Hematopoietic multipotent progenitor cell treated with erythropoietin and hydrocortisone succinate and interleukin-3 and kit ligand, for 4 days (in vitro differentiated cells): Measurements from ENCODE around the gene NT5DC1.
A peak's percentile ranks its signal among the peaks of the same experiment; 100 is the strongest.
"Not testable (repeated sequence)": the region's sequence is repeated elsewhere in the genome, so short reads cannot be mapped to it uniquely, and the experiment has no call there.

ENCODE experiments used
- DNase-seq: peaks from one replicate; pipeline ENCODE4 v3.0.0-alpha.2; 2015

NT5DC1 gene

DNA sequence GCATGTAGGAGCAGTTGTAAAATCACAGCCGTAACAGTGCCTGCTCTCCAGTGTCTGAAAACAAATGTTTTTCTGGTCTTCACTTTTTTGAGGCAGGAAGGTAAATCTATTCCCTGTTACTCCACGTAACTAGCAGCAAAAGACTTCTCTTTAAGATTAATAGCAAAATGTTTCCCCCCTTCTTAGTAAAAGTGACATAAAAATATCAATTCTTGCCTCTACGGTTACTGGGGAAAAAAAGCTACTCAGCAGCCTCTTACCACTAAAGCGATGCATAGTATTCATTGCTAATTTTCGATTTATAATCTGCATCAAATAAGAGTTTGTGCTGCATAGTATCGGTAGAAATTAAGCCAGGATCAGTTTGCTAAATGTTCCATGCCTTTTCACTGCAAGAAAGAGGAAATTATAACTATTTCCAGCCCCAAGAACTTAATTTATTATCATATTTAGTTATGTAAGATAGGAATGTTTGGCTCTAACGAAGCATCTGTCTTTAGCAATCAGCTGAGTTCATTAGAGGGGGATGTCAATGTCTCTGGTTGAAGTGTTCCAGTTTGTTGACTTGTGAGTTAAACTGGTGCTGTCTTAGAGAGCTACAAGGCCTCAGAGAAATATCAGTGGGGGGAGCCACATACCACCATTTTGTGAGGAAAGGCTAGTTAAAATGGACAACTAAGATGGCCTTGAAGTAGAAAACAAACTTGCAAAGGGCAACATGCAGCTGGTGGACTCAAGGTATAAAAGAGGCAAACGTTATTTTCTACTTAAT lies 179.7 kb downstream of the NT5DC1 start:
- peak; percentile 64 for DNase-seq

DNA sequence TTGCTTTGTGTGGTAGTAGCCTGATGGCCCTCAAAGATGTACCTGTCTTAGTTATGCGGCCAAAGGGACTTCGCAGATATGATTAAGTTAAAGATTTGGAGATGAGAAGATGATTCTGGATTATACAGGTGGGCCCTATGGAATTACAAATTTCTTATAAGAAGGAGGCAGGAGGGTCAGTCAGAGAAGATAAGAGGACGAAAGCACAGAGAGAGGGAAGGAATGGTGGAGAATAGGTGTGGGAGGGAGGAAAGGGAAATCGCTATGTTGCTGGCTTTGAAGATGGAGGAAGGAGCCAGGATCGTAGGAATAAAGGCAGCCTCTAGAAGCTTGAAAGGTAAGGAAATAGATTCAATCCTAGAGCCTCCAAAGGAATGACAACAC lies 180.3 kb downstream of the NT5DC1 start:
- DNase-seq, result no peak

GRCh38 chr6:116282698-116283097 lies 182.0 kb downstream of the NT5DC1 start:
- no peak for DNase-seq

- DNase-seq, result no peak
Measured at GRCh38 chr6:116283191-116283590, 182.5 kb downstream of the NT5DC1 start.

DNA sequence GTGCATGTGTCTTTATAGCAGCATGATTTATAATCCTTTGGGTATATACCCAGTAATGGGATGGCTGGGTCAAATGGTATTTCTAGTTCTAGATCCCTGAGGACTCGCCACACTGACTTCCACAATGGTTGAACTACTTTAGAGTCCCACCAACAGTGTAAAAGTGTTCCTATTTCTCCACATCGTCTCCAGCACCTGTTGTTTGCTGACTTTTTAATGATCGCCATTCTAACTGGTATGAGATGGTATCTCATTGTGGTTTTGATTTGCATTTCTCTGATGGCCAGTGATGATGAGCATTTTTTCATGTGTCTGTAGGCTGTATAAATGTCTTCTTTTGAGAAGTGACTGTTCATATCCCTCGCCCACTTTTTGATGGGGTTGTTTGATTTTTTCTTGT lies 184.3 kb downstream of the NT5DC1 start:
- not testable (repeated sequence) for DNase-seq

GRCh38 chr6:116286773-116287358 lies 186.2 kb downstream of the NT5DC1 start:
- no peak for DNase-seq

DNA sequence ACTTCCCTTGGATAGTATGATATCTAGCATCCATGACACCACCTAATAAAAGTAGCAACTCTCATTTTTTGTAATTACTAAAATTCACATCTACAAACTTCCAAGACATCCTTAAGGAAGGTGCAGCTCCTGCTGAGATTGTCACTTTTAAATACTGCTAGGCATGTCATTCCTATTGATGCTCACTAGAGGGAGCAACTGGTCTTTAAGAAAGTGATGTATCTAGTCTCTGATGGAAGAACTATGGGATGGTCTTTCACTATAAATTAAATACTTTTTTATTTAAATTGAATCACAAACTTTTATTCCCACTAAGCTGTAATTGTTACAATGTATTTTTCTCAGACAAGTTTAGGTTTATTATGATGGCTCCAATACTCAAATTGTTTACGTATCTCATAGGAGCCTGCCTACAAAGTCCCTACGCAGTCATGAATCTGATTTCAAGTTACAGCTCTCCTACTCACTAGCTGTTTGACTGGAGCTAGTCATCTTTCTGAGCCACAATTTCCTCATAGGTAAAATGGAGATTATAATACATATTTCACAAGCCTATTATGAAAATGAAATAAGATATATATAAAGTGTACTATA lies 187.1 kb downstream of the NT5DC1 start:
- peak; percentile 74 for DNase-seq

GRCh38 chr6:116289876-116290275 lies 189.2 kb downstream of the NT5DC1 start:
- DNase-seq, result no peak

DNA sequence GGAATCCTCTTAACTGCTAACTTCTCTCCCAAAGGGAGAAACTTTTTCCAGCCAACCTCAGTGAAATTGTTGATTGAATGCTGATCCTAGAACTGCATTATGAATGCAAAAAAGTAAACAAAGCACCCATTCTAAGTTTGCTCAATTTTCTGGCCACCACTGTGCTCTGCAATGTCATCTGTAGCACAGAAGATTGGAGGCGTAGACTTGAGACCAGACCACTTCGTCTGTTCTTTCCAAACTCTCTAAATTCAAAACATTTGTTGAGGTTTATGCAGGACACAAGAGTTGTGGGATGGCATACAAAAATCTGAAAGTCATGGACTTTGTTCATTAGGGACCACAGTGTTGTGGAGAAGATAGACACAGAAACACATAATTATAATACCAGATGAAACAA lies 190.1 kb downstream of the NT5DC1 start:
- no peak for DNase-seq

GRCh38 chr6:116291701-116292396 lies 191.2 kb downstream of the NT5DC1 start:
- DNase-seq, result no peak

- DNase-seq, result no peak
Measured at GRCh38 chr6:116292553-116292952, 191.9 kb downstream of the NT5DC1 start.

DNA sequence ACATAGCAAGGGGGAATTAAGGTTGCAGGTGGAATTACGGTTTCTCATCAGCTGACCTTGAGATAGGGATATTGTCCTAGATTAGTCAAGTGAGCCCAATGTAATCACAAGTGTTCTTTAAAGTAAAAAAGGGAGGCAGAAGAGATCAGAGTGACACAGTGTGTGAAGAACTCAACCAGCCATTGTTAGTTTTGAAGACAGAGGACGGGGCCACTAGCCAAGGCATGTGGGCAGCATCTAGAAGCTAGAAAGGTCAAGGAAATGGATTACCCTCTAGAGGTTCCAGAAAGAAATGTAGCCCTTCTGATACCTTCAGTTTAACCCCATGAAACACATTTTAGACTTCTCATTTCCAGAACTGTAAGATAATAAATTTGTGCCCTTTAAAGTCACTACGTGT lies 197.6 kb downstream of the NT5DC1 start:
- no peak for DNase-seq

DNA sequence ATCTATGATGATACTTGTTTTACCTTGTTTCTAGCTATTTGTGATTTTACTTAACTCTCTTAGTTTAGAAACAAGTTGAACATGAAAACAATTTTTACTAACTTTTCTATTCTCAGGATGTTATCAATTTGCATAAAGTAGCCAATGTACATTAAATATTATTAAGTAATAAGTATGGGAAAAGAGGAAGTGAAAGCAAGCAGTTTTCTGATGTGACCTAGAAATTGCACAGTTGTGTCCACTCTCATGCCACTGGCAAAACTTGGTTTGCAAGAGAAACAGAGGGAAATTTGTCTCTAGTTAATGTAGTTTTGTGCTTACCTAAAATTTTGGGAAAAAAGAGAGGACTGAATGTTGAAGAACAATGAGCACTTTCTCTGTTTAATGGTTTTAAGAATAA lies 198.3 kb downstream of the NT5DC1 start:
- DNase-seq, result no peak
